ENCODE results near the gene ZNF644. TPM values are rescaled to one million over a fixed set of nuclear protein-coding genes. Genes with fewer than 3 reads are reported as not detected.

Gene ZNF644
- total RNA-seq, 1 experiment from 2014 or later: 39.6 TPM

DNA sequence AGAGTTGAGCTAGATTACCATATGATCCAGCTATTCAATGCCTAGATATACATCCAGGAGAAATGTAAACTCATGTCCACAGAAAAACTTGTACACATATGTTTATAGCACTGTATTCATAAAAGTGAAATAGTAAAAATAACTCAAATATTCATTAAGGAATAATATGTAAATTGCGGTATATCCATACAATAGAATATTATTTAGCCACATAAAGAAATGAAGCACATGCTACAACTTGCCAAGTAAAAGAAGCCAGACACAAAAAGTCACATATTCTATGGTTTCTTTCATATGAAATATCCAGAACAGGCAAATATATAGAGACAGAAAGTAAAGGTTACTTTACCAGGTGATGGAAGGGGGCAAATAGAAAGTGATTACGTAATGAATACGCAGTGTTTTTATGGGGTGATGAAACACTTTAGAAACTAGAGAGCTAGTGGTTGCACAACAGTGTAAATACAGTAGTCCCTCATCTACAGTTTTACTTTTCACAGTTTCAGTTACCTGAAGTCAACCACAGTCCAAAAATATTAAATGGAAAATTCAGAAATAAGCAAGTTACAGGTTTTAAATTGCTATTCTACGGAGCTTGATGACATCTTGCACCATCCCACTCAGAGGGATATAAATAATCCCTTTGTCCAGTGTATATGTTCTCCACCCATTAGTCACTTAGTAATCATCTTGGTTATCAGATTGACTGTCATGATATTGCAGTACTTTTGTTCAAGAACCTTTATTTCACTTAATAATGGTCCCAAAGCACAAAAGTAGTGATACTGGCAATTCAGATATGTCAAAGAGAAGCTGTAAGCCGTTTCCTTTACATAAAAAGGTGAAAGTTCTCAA lies 62.3 kb downstream of the ZNF644 start:
- Histone ChIP-seq H3K27ac (ENCODE audit: low read length) (peak overlapping the region; percentile 11; the same call in 1 of the 2 replicates), H3K9me3 (ENCODE audit: low read length) (no peaks in the 10 kb centered on the region), H2AFZ (ENCODE audit: low read length) (no peak overlapping the region), H3F3A (ENCODE audit: low read length, unreplicated experiment) (no peaks in the 10 kb centered on the region), H3K4me2 (ENCODE audit: low read length) (peak overlapping the region; percentile 40; the same call in 1 of the 2 replicates), H3K27me3 (ENCODE audit: low read length) (no peaks in the 10 kb centered on the region), H3K36me3 (ENCODE audit: low read depth, low read length) (peaks cover 22% of the 10 kb centered on the region), H3K9me2 (replicated peaks; ENCODE audit: low read length) (no peaks in the 10 kb centered on the region), H3K4me3 (ENCODE audit: low read length) (no peak overlapping the region), H4K20me1 (ENCODE audit: low read length) (peaks cover 60% of the 10 kb centered on the region), H3K4me1 (ENCODE audit: insufficient read depth, low read length) (peaks cover 29% of the 10 kb centered on the region), H3K9ac (ENCODE audit: low read length) (no peak overlapping the region), H3K79me2 (ENCODE audit: low read length) (peaks cover 86% of the 10 kb centered on the region)
- ATAC-seq (peak; percentile 43), DNase-seq (peak; percentile 51)
- ChIA-PET POLR2A (ENCODE audit: unreplicated experiment) (no interaction called here), CTCF (no interaction called here)
- intact Hi-C loops (cut with micrococcal nuclease): loop anchor here (5.0 to 10.0 kb wide), 2 partner anchors 37 to 55 kb away; no protein-coding TSS in a partner anchor
- TF ChIP-seq EZH2phosphoT487 (IDR thresholded peaks at IDR 0.05; ENCODE audit: borderline replicate concordance, low read length): no peak
- TF ChIP-seq, protein P1, sequence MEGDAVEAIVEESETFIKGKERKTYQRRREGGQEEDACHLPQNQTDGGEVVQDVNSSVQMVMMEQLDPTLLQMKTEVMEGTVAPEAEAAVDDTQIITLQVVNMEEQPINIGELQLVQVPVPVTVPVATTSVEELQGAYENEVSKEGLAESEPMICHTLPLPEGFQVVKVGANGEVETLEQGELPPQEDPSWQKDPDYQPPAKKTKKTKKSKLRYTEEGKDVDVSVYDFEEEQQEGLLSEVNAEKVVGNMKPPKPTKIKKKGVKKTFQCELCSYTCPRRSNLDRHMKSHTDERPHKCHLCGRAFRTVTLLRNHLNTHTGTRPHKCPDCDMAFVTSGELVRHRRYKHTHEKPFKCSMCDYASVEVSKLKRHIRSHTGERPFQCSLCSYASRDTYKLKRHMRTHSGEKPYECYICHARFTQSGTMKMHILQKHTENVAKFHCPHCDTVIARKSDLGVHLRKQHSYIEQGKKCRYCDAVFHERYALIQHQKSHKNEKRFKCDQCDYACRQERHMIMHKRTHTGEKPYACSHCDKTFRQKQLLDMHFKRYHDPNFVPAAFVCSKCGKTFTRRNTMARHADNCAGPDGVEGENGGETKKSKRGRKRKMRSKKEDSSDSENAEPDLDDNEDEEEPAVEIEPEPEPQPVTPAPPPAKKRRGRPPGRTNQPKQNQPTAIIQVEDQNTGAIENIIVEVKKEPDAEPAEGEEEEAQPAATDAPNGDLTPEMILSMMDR (conservative IDR thresholded peaks at IDR 0.05; ENCODE audit: low read depth, low read length): no peak
- TF ChIP-seq EZH2 (IDR thresholded peaks at IDR 0.05; ENCODE audit: low read length, unreplicated experiment): no peak
- BruUV-seq (replicated peaks): no TSS peak

DNA sequence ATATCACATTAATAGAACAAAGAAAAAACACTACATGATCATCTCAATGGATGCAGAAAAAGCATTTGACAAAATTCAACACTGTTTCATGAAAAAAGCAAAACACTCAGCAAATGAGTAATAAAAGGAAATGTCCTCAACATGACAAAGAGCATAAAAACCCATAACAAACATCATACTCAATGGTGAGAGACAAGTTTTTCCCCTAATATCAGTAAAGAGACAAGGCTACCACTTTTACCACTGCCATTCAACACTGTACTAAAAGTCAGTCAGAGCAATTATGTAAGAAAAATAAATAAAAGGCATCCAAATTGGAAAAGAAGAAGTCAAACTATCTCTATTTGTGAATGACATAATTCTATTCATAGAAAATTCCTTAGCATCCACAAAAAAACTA lies 64.3 kb downstream of the ZNF644 start:
- intact Hi-C loops (cut with micrococcal nuclease): no loop called here

More for the DNA sequence above, 64.3 kb downstream of the ZNF644 start:
- no peak overlapping the region for H3K27ac ChIP-seq (ENCODE audit: low read length)
- H3K79me2 ChIP-seq (ENCODE audit: low read length): peaks cover 89% of the 10 kb centered on the region
- peaks cover 31% of the 10 kb centered on the region for H3K4me1 ChIP-seq (ENCODE audit: insufficient read depth, low read length)
- no peaks in the 10 kb centered on the region for H3K9me2 ChIP-seq (replicated peaks; ENCODE audit: low read length)
- no peak overlapping the region for H3K4me2 ChIP-seq (ENCODE audit: low read length)
- ChIA-PET CTCF (no interaction called here), POLR2A (ENCODE audit: unreplicated experiment) (interaction anchor here (0.6 kb wide), 1 partner anchor 236 kb away, joined by 3 read pairs; no protein-coding TSS in a partner anchor)
- TF ChIP-seq EZH2phosphoT487 (IDR thresholded peaks at IDR 0.05; ENCODE audit: borderline replicate concordance, low read length) (no peak), EZH2 (IDR thresholded peaks at IDR 0.05; ENCODE audit: low read length, unreplicated experiment) (no peak)
- TF ChIP-seq, protein P1 (conservative IDR thresholded peaks at IDR 0.05; ENCODE audit: low read depth, low read length): no peak
- DNase-seq (no peak), ATAC-seq (no peak)
- no peaks in the 10 kb centered on the region for H3F3A ChIP-seq (ENCODE audit: low read length, unreplicated experiment)
- no peak overlapping the region for H3K4me3 ChIP-seq (ENCODE audit: low read length)
- H2AFZ ChIP-seq (ENCODE audit: low read length): no peak overlapping the region
- H3K9ac ChIP-seq (ENCODE audit: low read length): no peak overlapping the region
- no peaks in the 10 kb centered on the region for H3K9me3 ChIP-seq (ENCODE audit: low read length)
- H4K20me1 ChIP-seq (ENCODE audit: low read length): peaks cover 51% of the 10 kb centered on the region
- H3K27me3 ChIP-seq (ENCODE audit: low read length): no peaks in the 10 kb centered on the region
- BruUV-seq (replicated peaks): no TSS peak
- H3K36me3 ChIP-seq (ENCODE audit: low read depth, low read length): peaks cover 18% of the 10 kb centered on the region

Measured in PC-3 (cell line).